GM19239 (cell line): Measurements from ENCODE around the gene ALPL.
"Not testable (repeated sequence)": the region's sequence is repeated elsewhere in the genome, so short reads cannot be mapped to it uniquely, and the experiment has no call there.

ENCODE experiments used
- DNase-seq: peaks from one replicate; pipeline ENCODE4 v3.0.0; 2011; ENCODE audit warnings: low spot score; ENCODE audit not compliant: insufficient read length
- FAIRE-seq: peaks from 2 replicates; lab custom pipeline; 2011; peaks lifted over from hg19 to GRCh38; lab: Jason Lieb, UNC

The ALPL gene

GRCh38 chr1:21509351-21510112 is at the start of gene ALPL:
Gene ALPL, plus strand, starts transcription at chr1:21509423. Its CDS starts 44,659 bp downstream, at chr1:21554082.
- FAIRE-seq (no peak), DNase-seq (no peak)

GRCh38 chr1:21465127-21465526 is 44.1 kb upstream of the ALPL start:
- not testable (repeated sequence) for DNase-seq, FAIRE-seq

- DNase-seq, FAIRE-seq: not testable (repeated sequence)
Measured at GRCh38 chr1:21467946-21468345, 41.3 kb upstream of the ALPL start.

- DNase-seq (no peak), FAIRE-seq (no peak)
Measured at GRCh38 chr1:21468599-21468998, 40.6 kb upstream of the ALPL start.

- DNase-seq (no peak), FAIRE-seq (no peak)
Measured at GRCh38 chr1:21469581-21469980, 39.6 kb upstream of the ALPL start.

GRCh38 chr1:21472861-21473260 is 36.4 kb upstream of the ALPL start:
- FAIRE-seq (no peak), DNase-seq (no peak)

GRCh38 chr1:21478356-21478755 is 30.9 kb upstream of the ALPL start:
- FAIRE-seq (no peak), DNase-seq (no peak)

- FAIRE-seq, DNase-seq: not testable (repeated sequence)
Measured at GRCh38 chr1:21483881-21484280, 25.3 kb upstream of the ALPL start.

- DNase-seq (no peak), FAIRE-seq (no peak)
Measured at GRCh38 chr1:21489146-21489545, 20.1 kb upstream of the ALPL start.

- no peak for FAIRE-seq
Measured at GRCh38 chr1:21490774-21491487, 18.3 kb upstream of the ALPL start.

GRCh38 chr1:21491488-21492355 is 17.5 kb upstream of the ALPL start:
- DNase-seq = no peak
- no peak for FAIRE-seq

More at GRCh38 chr1:21490774-21491487, 18.3 kb upstream of the ALPL start:
- no peak for DNase-seq

- FAIRE-seq (no peak), DNase-seq (no peak)
Measured at GRCh38 chr1:21492356-21492625, 16.9 kb upstream of the ALPL start.

- no peak for FAIRE-seq
- no peak for DNase-seq
Measured at GRCh38 chr1:21494196-21494595, 15.0 kb upstream of the ALPL start.

GRCh38 chr1:21495225-21495820 is 13.9 kb upstream of the ALPL start:
- DNase-seq = no peak
- no peak for FAIRE-seq

GRCh38 chr1:21496063-21496462 is 13.2 kb upstream of the ALPL start:
- FAIRE-seq (no peak), DNase-seq (no peak)

- DNase-seq = no peak
- no peak for FAIRE-seq
Measured at GRCh38 chr1:21496886-21497285, 12.3 kb upstream of the ALPL start.

GRCh38 chr1:21497466-21498061 is 11.7 kb upstream of the ALPL start:
- FAIRE-seq = no peak
- DNase-seq = no peak

GRCh38 chr1:21499283-21499950 is 9.8 kb upstream of the ALPL start:
- DNase-seq (no peak), FAIRE-seq (no peak)

GRCh38 chr1:21503706-21504377 is 5.4 kb upstream of the ALPL start:
- DNase-seq (no peak), FAIRE-seq (no peak)
